H1 (cell line): ENCODE results near the gene OMA1. TPM values are rescaled to one million over a fixed set of nuclear protein-coding genes. Genes with fewer than 3 reads are reported as not detected.
A peak's percentile ranks its signal among the peaks of the same experiment; 100 is the strongest.

Source experiments
- CTCF ChIA-PET: fragments of 300-600 bp; sonication (Branson Sonifier 250); formaldehyde crosslinking; loops from one replicate; lab custom pipeline; 2021; ENCODE audit not compliant: partially characterized antibody; lab: Charles Lee
- POLR2A ChIA-PET: fragments of 300-600 bp; sonication (Branson Sonifier 250); formaldehyde crosslinking; loops from one replicate; lab custom pipeline; 2021; ENCODE audit warnings: inconsistent platforms; ENCODE audit not compliant: partially characterized antibody; lab: Charles Lee
- DNase-seq, 2 experiments: peaks; one replicate each; pipeline versions ENCODE4 v3.0.0 to v3.0.0-alpha.2; 2010 to 2022; ENCODE audit warnings: low spot score in 2 of 2, low read depth in 1 of 2, mixed read lengths in 1 of 2
- FAIRE-seq: peaks from 2 replicates; lab custom pipeline; 2011; peaks lifted over from hg19 to GRCh38; lab: Jason Lieb, UNC
- H2AFZ ChIP-seq: 2 replicates; pipeline ENCODE4 v1.8.1; 2012; ENCODE audit warnings: low read length, inconsistent platforms
- H2AK5ac ChIP-seq: 2 replicates; pipeline ENCODE4 v1.6.1; 2013; ENCODE audit warnings: low read depth, low read length
- H2BK120ac ChIP-seq: replicated peaks from 2 replicates; pipeline ENCODE3; 2013; ENCODE audit warnings: low read depth, low read length, inconsistent platforms
- H2BK12ac ChIP-seq: 2 replicates; pipeline ENCODE4 v1.6.1; 2013; ENCODE audit warnings: low read depth, low read length
- H2BK15ac ChIP-seq: 2 replicates; pipeline ENCODE4 v1.6.1; 2013; ENCODE audit warnings: low read length
- H2BK20ac ChIP-seq: 2 replicates; pipeline ENCODE4 v1.6.1; 2013; ENCODE audit warnings: low read length
- H2BK5ac ChIP-seq: 2 replicates; pipeline ENCODE4 v1.6.1; 2013; ENCODE audit warnings: low read depth, low read length
- H3K14ac ChIP-seq: 2 replicates; pipeline ENCODE4 v1.6.1; 2013; ENCODE audit warnings: inconsistent platforms; ENCODE audit not compliant: insufficient read length
- H3K18ac ChIP-seq: 2 replicates; pipeline ENCODE4 v1.6.1; 2013; ENCODE audit warnings: low read length; ENCODE audit errors: extremely low read depth
- H3K23ac ChIP-seq: 2 replicates; pipeline ENCODE4 v1.6.1; 2013; ENCODE audit warnings: inconsistent platforms; ENCODE audit not compliant: insufficient read length
- H3K23me2 ChIP-seq: 2 replicates; pipeline ENCODE4 v1.6.1; 2013; ENCODE audit warnings: low read depth, low read length
- H3K27ac ChIP-seq: 2 replicates; pipeline ENCODE4 v1.6.1; 2011; ENCODE audit warnings: low read depth, low read length, inconsistent platforms
- H3K27me3 ChIP-seq, 4 experiments: replicated peaks in 1 of 4; 1 replicate in 1 of 4; 2 replicates in 3 of 4; pipeline versions ENCODE4 v1.6.1 to v1.8.1; 2011 to 2013; ENCODE audit warnings: low read length in 3 of 4, mild to moderate bottlenecking in 3 of 4, inconsistent platforms in 2 of 4, mixed read lengths in 2 of 4, moderate library complexity in 1 of 4; ENCODE audit not compliant: control insufficient read depth in 3 of 4, insufficient read depth in 3 of 4; ENCODE audit errors: extremely low read depth in 1 of 4
- H3K36me3 ChIP-seq, 4 experiments: 2 replicates each; pipeline versions ENCODE4 v1.6.1 to v1.8.1; 2011 to 2013; ENCODE audit warnings: mild to moderate bottlenecking in 4 of 4, low read length in 3 of 4, moderate library complexity in 2 of 4, control low read depth in 1 of 4, inconsistent platforms in 1 of 4; ENCODE audit not compliant: insufficient read depth in 4 of 4, control insufficient read depth in 2 of 4
- H3K4ac ChIP-seq: replicated peaks from 2 replicates; pipeline ENCODE3; 2013; ENCODE audit warnings: low read length, low read depth, mixed read lengths, inconsistent platforms; ENCODE audit not compliant: insufficient read length
- H3K4me1 ChIP-seq, 4 experiments: replicated peaks in 1 of 4; 1 replicate in 1 of 4; 2 replicates in 3 of 4; pipeline versions ENCODE4 v1.6.1 to v1.8.1; 2011 to 2013; ENCODE audit warnings: low read length in 3 of 4, inconsistent platforms in 2 of 4, mixed read lengths in 1 of 4; ENCODE audit not compliant: insufficient read depth in 4 of 4, control insufficient read depth in 3 of 4
- H3K4me2 ChIP-seq, 2 experiments: 2 replicates each; pipeline versions ENCODE4 v1.6.1 to v1.8.1; 2011 to 2013; ENCODE audit warnings: low read depth in 2 of 2, low read length in 2 of 2, control low read depth in 1 of 2, inconsistent platforms in 1 of 2, mild to moderate bottlenecking in 1 of 2; ENCODE audit not compliant: insufficient read depth in 1 of 2
- H3K4me3 ChIP-seq, 4 experiments: fragments of 200-600, 300-600 bp in 1 of 4; sonication (generic), shearing (Covaris generic), sonication (Bioruptor Twin) in 1 of 4; 2 replicates each; pipeline versions ENCODE4 v1.5.1 to v1.8.1; 2011 to 2016; ENCODE audit warnings: low read length in 4 of 4, low read depth in 3 of 4, control low read depth in 2 of 4, inconsistent platforms in 2 of 4, mild to moderate bottlenecking in 2 of 4, mixed read lengths in 1 of 4, moderate library complexity in 1 of 4; ENCODE audit not compliant: insufficient read depth in 2 of 4; ENCODE audit errors: extremely low read depth in 1 of 4
- H3K56ac ChIP-seq: replicated peaks from 2 replicates; pipeline ENCODE3; 2013; ENCODE audit warnings: low read depth, mild to moderate bottlenecking, mixed read lengths, low read length, inconsistent platforms; ENCODE audit not compliant: insufficient read length
- H3K79me1 ChIP-seq: 2 replicates; pipeline ENCODE4 v1.6.1; 2013; ENCODE audit warnings: low read depth, low read length, control low read depth
- H3K79me2 ChIP-seq, 2 experiments: 2 replicates each; pipeline versions ENCODE4 v1.6.1 to v1.8.1; 2012 to 2013; ENCODE audit warnings: low read length in 2 of 2, mild to moderate bottlenecking in 2 of 2, inconsistent platforms in 1 of 2; ENCODE audit not compliant: insufficient read depth in 2 of 2, control insufficient read depth in 1 of 2
- H3K9ac ChIP-seq, 4 experiments: replicated peaks in 1 of 4; 1 replicate in 1 of 4; 2 replicates in 3 of 4; pipeline versions ENCODE4 v1.6.1 to v1.8.1; 2011 to 2013; ENCODE audit warnings: low read depth in 3 of 4, low read length in 3 of 4, control low read depth in 2 of 4, mild to moderate bottlenecking in 2 of 4, moderate library complexity in 2 of 4, inconsistent platforms in 1 of 4; ENCODE audit errors: extremely low read depth in 1 of 4
- H3K9me3 ChIP-seq, 2 experiments: 2 replicates each; pipeline versions ENCODE4 v1.6.1 to v1.8.1; 2012 to 2013; ENCODE audit warnings: mild to moderate bottlenecking in 2 of 2, moderate library complexity in 2 of 2, control low read depth in 1 of 2, inconsistent platforms in 1 of 2, low read depth in 1 of 2, low read length in 1 of 2, mixed read lengths in 1 of 2; ENCODE audit not compliant: insufficient read depth in 2 of 2
- H4K20me1 ChIP-seq, 2 experiments: replicated peaks in 1 of 2; 2 replicates each; pipeline versions ENCODE3 to v1.8.1; 2011 to 2013; ENCODE audit warnings: inconsistent platforms in 2 of 2, low read length in 2 of 2, mild to moderate bottlenecking in 1 of 2; ENCODE audit not compliant: insufficient read depth in 2 of 2, control insufficient read depth in 1 of 2
- H4K5ac ChIP-seq: 2 replicates; pipeline ENCODE4 v1.6.1; 2013; ENCODE audit warnings: low read length, low read depth, mixed read lengths, inconsistent platforms; ENCODE audit not compliant: insufficient read length
- H4K8ac ChIP-seq: 2 replicates; pipeline ENCODE4 v1.8.0; 2013; ENCODE audit warnings: mild to moderate bottlenecking, moderate library complexity, low read length, inconsistent platforms; ENCODE audit not compliant: insufficient read depth; ENCODE audit errors: extremely low read depth
- H4K91ac ChIP-seq: replicated peaks from 2 replicates; pipeline ENCODE3; 2013; ENCODE audit warnings: low read length, mixed read lengths, inconsistent platforms; ENCODE audit not compliant: insufficient read length
- ASH2L ChIP-seq: fragments of 200-600, 300-600 bp; sonication (generic); IDR thresholded peaks from one replicate; pipeline ENCODE4 v1.7.1; 2017; ENCODE audit warnings: low read length
- BCL11A ChIP-seq, 2 experiments: IDR thresholded peaks; one replicate each; pipeline ENCODE4 v1.6.1; 2011; ENCODE audit warnings: low read depth in 2 of 2, low read length in 2 of 2, mild to moderate bottlenecking in 2 of 2
- CTCF ChIP-seq, 3 experiments: IDR thresholded peaks; 1 replicate in 2 of 3; 2 replicates in 1 of 3; pipeline versions ENCODE4 v1.5.1 to v1.6.1; 2011; ENCODE audit warnings: low read length in 3 of 3, mild to moderate bottlenecking in 3 of 3, inconsistent platforms in 2 of 3, low read depth in 1 of 3, moderate library complexity in 1 of 3; ENCODE audit not compliant: insufficient read depth in 1 of 3; ENCODE audit errors: control extremely low read depth in 1 of 3
- EGR1 ChIP-seq: IDR thresholded peaks from 2 replicates; pipeline ENCODE4 v1.6.1; 2011; ENCODE audit warnings: low read depth, low read length, borderline replicate concordance
- GABPA ChIP-seq: IDR thresholded peaks from 2 replicates; pipeline ENCODE4 v1.6.1; 2011; ENCODE audit warnings: mild to moderate bottlenecking, low read length, moderate library complexity, borderline replicate concordance; ENCODE audit not compliant: insufficient read depth
- KDM5A ChIP-seq: fragments of 200-600 bp; IDR thresholded peaks from 2 replicates; pipeline ENCODE4 v1.7.1; 2012; ENCODE audit warnings: mild to moderate bottlenecking, low read length, inconsistent platforms, mixed read lengths
- PHF8 ChIP-seq: fragments of 200-600 bp; sonication (generic); conservative IDR thresholded peaks from 2 replicates; pipeline ENCODE4 v1.7.1; 2012; ENCODE audit warnings: low read depth, mild to moderate bottlenecking, inconsistent platforms, low read length, moderate library complexity
- RBBP5 ChIP-seq: IDR thresholded peaks from 2 replicates; pipeline ENCODE4 v1.7.1; 2012; ENCODE audit warnings: low read depth, mild to moderate bottlenecking, inconsistent platforms, low read length, moderate library complexity, borderline replicate concordance
- SAP30 ChIP-seq: fragments of 300-600 bp; sonication (generic); IDR thresholded peaks from 2 replicates; pipeline ENCODE4 v1.7.1; 2012; ENCODE audit warnings: low read length, moderate library complexity, mild to moderate bottlenecking, inconsistent platforms; ENCODE audit not compliant: insufficient read depth, insufficient replicate concordance
- SRF ChIP-seq: IDR thresholded peaks from 2 replicates; pipeline ENCODE4 v1.6.1; 2011; ENCODE audit warnings: mild to moderate bottlenecking, low read depth, low read length, moderate library complexity
- TCF12 ChIP-seq: IDR thresholded peaks from 2 replicates; pipeline ENCODE4 v1.6.1; 2011; ENCODE audit warnings: low read depth, mild to moderate bottlenecking, low read length
- polyA plus RNA-seq, 7 experiments: library from polyadenylated mRNA; depleted of rRNA in 3 of 7; stranded (reverse) in 5 of 7; unstranded in 2 of 7; fragments of >200 nt in 5 of 7; fragments of 200-250 nt in 2 of 7; gene quantifications; 1 replicate in 5 of 7; 2 replicates in 1 of 7; 4 replicates in 1 of 7; pipeline versions ENCODE4 v1.2.1 to v1.2.3, GENCODE V29; 2011 to 2013; ENCODE audit warnings: missing spikeins in 2 of 7, mixed read lengths in 2 of 7
- total RNA-seq: library from RNA; stranded (reverse); fragmentation: NEBNext Ultra II Directional; extraction: Animal tissue kit (Norgen Biotek cat#: 25700); gene quantifications from 2 replicates; pipeline ENCODE4 v1.2.1, GENCODE V29; 2021

OMA1 gene
- total and polyA plus RNA-seq, 2 of the 8 experiments (the other 6 are each of a cell fraction or from before 2014, with no cell fraction given): 7.7 to 11.7 TPM

- no peaks in the 10 kb centered on the region for H3K23me2 ChIP-seq
- peaks cover 0 to 6% (median 0%) of the 10 kb centered on the region in 4 experiments; a peak in 1 of 8 replicates for H3K36me3 ChIP-seq
- no peak overlapping the region for H3K4me2 ChIP-seq
- no peak overlapping the region for H4K5ac ChIP-seq
- no peaks in the 10 kb centered on the region for H3K79me1 ChIP-seq
- H4K91ac ChIP-seq: no peak overlapping the region
- no peak for TF ChIP-seq SAP30
- no peak for TF ChIP-seq ASH2L
- no peak for TF ChIP-seq RBBP5
- TF ChIP-seq TCF12: no peak
- TF ChIP-seq EGR1: no peak
- TF ChIP-seq KDM5A: no peak
- TF ChIP-seq BCL11A (IDR thresholded peaks at IDR 0.05; ENCODE audit: low read depth in 2 of 2, low read length in 2 of 2): no peak
- TF ChIP-seq SRF: no peak
- no peak for TF ChIP-seq CTCF (IDR thresholded peaks at IDR 0.05; ENCODE audit: control extremely low read depth in 1 of 3, insufficient read depth in 1 of 3, low read depth in 1 of 3, low read length in 3 of 3)
- TF ChIP-seq PHF8: no peak
- no peak for TF ChIP-seq GABPA
- H3K9me3 ChIP-seq: peaks cover 0 to 7% of the 10 kb centered on the region in 2 experiments; a peak in 2 of 4 replicates
- no peak overlapping the region for H2BK120ac ChIP-seq
- H3K23ac ChIP-seq: no peak overlapping the region
- H2AFZ ChIP-seq: no peak overlapping the region
- H3K18ac ChIP-seq: no peak overlapping the region
- POLR2A ChIA-PET: no interaction called here
- H2BK20ac ChIP-seq: no peak overlapping the region
- FAIRE-seq (no peak), DNase-seq (peak in 1 of 2 experiments; percentile 1)
- H3K4ac ChIP-seq: no peak overlapping the region
- CTCF ChIA-PET: interaction anchor here (0.6 to 1.5 kb wide), 8 partner anchors 18 to 1376 kb away, joined by 3 read pairs; partner anchors contain the start of gene OMA1
- H3K4me3 ChIP-seq: no peak overlapping the region
- no peak overlapping the region for H3K14ac ChIP-seq
- no peaks in the 10 kb centered on the region for H4K20me1 ChIP-seq
- H3K79me2 ChIP-seq: no peaks in the 10 kb centered on the region
- no peak overlapping the region for H2AK5ac ChIP-seq
- H2BK12ac ChIP-seq: no peak overlapping the region
- H3K56ac ChIP-seq: no peak overlapping the region
- no peak overlapping the region for H2BK15ac ChIP-seq
- H3K4me1 ChIP-seq: peaks cover 0 to 11% (median 1%) of the 10 kb centered on the region in 4 experiments; a peak in 3 of 7 replicates
- no peak overlapping the region for H4K8ac ChIP-seq
- H3K27ac ChIP-seq: no peak overlapping the region
- no peak overlapping the region for H2BK5ac ChIP-seq
- H3K9ac ChIP-seq: no peak overlapping the region
- peaks cover 7 to 16% (median 11%) of the 10 kb centered on the region in 4 experiments for H3K27me3 ChIP-seq
Measured at GRCh38 chr1:58571616-58572015, 25.1 kb upstream of the OMA1 start.
